Smooth muscle cell (in vitro differentiated cells): ENCODE data around the gene ALDH9A1. TPM values are rescaled to one million over a fixed set of nuclear protein-coding genes. Genes with fewer than 3 reads are reported as not detected.

Experiments used
- DNase-seq: peaks from one replicate; lab custom pipeline; 2025; ENCODE audit not compliant: unreplicated experiment; lab: John Stamatoyannopoulos, UW
- H2AFZ ChIP-seq: fragments of 200-600 bp; sonication (generic); 2 replicates; pipeline ENCODE4 v1.6.0; 2016; ENCODE audit warnings: antibody characterized with exemption, low read depth, mild to moderate bottlenecking
- H3F3A ChIP-seq: fragments of 200-600 bp; sonication (generic); 2 replicates; pipeline ENCODE4 v1.6.0; 2017; ENCODE audit warnings: antibody characterized with exemption, low read depth
- H3K27ac ChIP-seq: fragments of 200-600 bp; sonication (generic); 2 replicates; pipeline ENCODE4 v1.5.1; 2016; ENCODE audit warnings: low read depth, mild to moderate bottlenecking
- H3K27me3 ChIP-seq: fragments of 200-600 bp; sonication (generic); 2 replicates; pipeline ENCODE4 v1.6.1; 2016; ENCODE audit warnings: low read depth, mild to moderate bottlenecking
- H3K36me3 ChIP-seq: fragments of 200-600 bp; sonication (generic); 2 replicates; pipeline ENCODE4 v1.5.1; 2016; ENCODE audit warnings: low read depth
- H3K4me1 ChIP-seq: fragments of 200-600 bp; sonication (generic); 2 replicates; pipeline ENCODE4 v1.5.1; 2016; ENCODE audit warnings: low read depth
- H3K4me2 ChIP-seq: fragments of 200-600 bp; sonication (generic); 2 replicates; pipeline ENCODE4 v1.6.0; 2016; ENCODE audit warnings: mild to moderate bottlenecking
- H3K4me3 ChIP-seq: fragments of 200-600 bp; sonication (generic); 2 replicates; pipeline ENCODE4 v1.5.1; 2016; ENCODE audit warnings: mild to moderate bottlenecking
- H3K79me2 ChIP-seq: fragments of 200-600 bp; sonication (generic); 2 replicates; pipeline ENCODE4 v1.6.0; 2016; ENCODE audit warnings: low read depth, mild to moderate bottlenecking
- H3K9ac ChIP-seq: fragments of 200-600 bp; sonication (generic); 2 replicates; pipeline ENCODE4 v1.6.0; 2016; ENCODE audit warnings: low read depth
- H3K9me3 ChIP-seq: fragments of 200-600 bp; sonication (generic); replicated peaks from 2 replicates; pipeline ENCODE4 v1.5.1; 2016; ENCODE audit warnings: low read depth
- H4K20me1 ChIP-seq: fragments of 200-600 bp; sonication (generic); 2 replicates; pipeline ENCODE4 v1.6.0; 2016; ENCODE audit warnings: low read depth
- WGBS: methylation state at CpG from one replicate; pipeline ENCODE4 v1.1.7; 2016; ENCODE audit warnings: low lambda C conversion rate; 5-methylcytosine and 5-hydroxymethylcytosine counted together
- polyA plus RNA-seq: library from polyadenylated mRNA; unstranded; fragments of >200 nt; fragmentation: Nextera tagmentation; extraction: Ambion mirVana; gene quantifications from 2 replicates; pipeline ENCODE4 v1.2.1, GENCODE V29; 2016
- total RNA-seq: library from RNA; depleted of rRNA; stranded (reverse); fragments of >200 nt; gene quantifications from 2 replicates; pipeline ENCODE4 v1.2.3, GENCODE V29; 2014
- TF ChIP-seq, protein P1 (sequence below): fragments of 200-600 bp; sonication (generic); IDR thresholded peaks from 2 replicates; pipeline ENCODE4 v1.5.1; 2017; ENCODE audit warnings: borderline replicate concordance, mild to moderate bottlenecking, antibody characterized with exemption; ENCODE audit not compliant: insufficient read depth, poor library complexity, severe bottlenecking

Gene ALDH9A1
- total and polyA plus RNA-seq, 2 experiments from 2014 or later, result 31.5 to 76.8 TPM

DNA sequence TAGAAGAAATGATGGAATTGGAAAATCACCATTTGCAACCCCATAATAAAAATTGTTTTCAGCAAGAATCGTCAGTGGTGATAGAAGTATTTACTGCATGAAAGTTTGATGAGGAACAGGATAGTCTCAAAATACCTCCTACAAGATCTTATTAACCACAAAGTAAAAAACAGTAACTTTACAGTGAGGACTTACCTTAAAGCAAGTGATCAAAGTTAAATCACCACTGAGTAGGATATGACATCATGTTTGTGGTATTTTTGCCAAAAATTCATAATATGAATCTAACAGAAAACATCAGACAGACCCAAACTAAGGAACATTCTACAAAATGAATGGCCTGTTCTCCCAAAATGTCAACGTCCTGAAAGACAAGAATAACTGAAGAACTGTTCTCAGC is 19.9 kb downstream of the ALDH9A1 start:
- Histone ChIP-seq H3K4me2 (no peak overlapping the region), H2AFZ (no peak overlapping the region), H3K27me3 (no peaks in the 10 kb centered on the region), H3K79me2 (no peaks in the 10 kb centered on the region), H3K27ac (no peak overlapping the region), H3K4me1 (no peaks in the 10 kb centered on the region), H3K9ac (no peak overlapping the region), H3K36me3 (peaks cover 17% of the 10 kb centered on the region), H3F3A (no peaks in the 10 kb centered on the region), H4K20me1 (peaks cover 4% of the 10 kb centered on the region), H3K9me3 (no peaks in the 10 kb centered on the region), H3K4me3 (no peak overlapping the region)
- TF ChIP-seq, protein P1, sequence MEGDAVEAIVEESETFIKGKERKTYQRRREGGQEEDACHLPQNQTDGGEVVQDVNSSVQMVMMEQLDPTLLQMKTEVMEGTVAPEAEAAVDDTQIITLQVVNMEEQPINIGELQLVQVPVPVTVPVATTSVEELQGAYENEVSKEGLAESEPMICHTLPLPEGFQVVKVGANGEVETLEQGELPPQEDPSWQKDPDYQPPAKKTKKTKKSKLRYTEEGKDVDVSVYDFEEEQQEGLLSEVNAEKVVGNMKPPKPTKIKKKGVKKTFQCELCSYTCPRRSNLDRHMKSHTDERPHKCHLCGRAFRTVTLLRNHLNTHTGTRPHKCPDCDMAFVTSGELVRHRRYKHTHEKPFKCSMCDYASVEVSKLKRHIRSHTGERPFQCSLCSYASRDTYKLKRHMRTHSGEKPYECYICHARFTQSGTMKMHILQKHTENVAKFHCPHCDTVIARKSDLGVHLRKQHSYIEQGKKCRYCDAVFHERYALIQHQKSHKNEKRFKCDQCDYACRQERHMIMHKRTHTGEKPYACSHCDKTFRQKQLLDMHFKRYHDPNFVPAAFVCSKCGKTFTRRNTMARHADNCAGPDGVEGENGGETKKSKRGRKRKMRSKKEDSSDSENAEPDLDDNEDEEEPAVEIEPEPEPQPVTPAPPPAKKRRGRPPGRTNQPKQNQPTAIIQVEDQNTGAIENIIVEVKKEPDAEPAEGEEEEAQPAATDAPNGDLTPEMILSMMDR, result no peak
- DNase-seq, result no peak
- WGBS, result 54% methylated on average over 2 of the region's 2 CpGs

DNA sequence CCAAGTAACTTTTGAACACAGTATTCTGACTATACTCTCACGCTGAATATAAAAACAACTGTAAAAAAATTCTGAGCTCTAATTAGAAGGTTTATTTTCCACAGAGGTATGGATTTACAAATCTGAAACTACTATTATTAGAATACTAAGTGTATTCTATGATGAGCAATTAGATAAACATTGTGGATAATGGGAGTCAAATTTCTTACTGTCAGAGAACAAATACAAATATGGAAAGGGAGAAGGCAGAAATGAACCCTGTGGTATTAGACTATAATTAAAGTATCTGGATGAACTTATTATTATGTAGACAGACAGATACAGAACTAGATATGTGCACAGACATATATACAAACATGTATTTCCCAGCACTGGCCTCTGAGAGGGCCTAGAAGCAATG is 22.6 kb downstream of the ALDH9A1 start:
- Histone ChIP-seq H4K20me1 (peaks cover 4% of the 10 kb centered on the region), H3K27me3 (no peaks in the 10 kb centered on the region), H2AFZ (no peak overlapping the region), H3K4me2 (no peak overlapping the region), H3K9ac (no peak overlapping the region), H3K79me2 (no peaks in the 10 kb centered on the region), H3K27ac (no peak overlapping the region), H3K4me1 (no peaks in the 10 kb centered on the region), H3K4me3 (no peak overlapping the region), H3K36me3 (peaks cover 8% of the 10 kb centered on the region), H3K9me3 (no peaks in the 10 kb centered on the region), H3F3A (no peaks in the 10 kb centered on the region)
- DNase-seq, result no peak
- WGBS, result 100% methylated on average over 1 of the region's 1 CpG
- TF ChIP-seq, protein P1, result no peak

DNA sequence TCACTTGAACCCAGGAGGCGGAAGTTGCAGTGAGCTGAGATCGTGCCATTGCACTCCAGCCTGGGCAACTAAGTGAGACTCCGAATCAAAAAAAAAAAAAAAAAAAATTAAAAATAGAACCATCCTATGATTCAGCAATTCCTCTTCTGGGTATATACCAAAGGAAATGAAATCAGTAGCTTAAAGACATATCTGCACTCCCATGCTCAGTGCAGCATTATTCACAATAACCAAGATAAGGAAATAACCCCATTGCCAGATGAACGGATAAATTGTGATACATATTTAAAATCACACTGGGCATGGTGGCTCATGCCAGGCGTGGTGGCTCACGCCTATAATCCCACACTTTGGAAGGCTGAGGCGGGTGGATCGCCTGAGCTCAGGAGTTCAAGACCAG is 23.8 kb downstream of the ALDH9A1 start:
- Histone ChIP-seq H3K36me3 (peaks cover 8% of the 10 kb centered on the region), H3K4me2 (no peak overlapping the region), H3K9me3 (no peaks in the 10 kb centered on the region), H4K20me1 (peaks cover 4% of the 10 kb centered on the region), H3K4me3 (no peak overlapping the region), H3K27me3 (no peaks in the 10 kb centered on the region), H3K9ac (no peak overlapping the region), H3F3A (no peaks in the 10 kb centered on the region), H3K79me2 (no peaks in the 10 kb centered on the region), H3K4me1 (no peaks in the 10 kb centered on the region), H3K27ac (no peak overlapping the region), H2AFZ (no peak overlapping the region)
- TF ChIP-seq, protein P1, result no peak
- no peak for DNase-seq
- 94% methylated on average over 8 of the region's 8 CpGs for WGBS

DNA sequence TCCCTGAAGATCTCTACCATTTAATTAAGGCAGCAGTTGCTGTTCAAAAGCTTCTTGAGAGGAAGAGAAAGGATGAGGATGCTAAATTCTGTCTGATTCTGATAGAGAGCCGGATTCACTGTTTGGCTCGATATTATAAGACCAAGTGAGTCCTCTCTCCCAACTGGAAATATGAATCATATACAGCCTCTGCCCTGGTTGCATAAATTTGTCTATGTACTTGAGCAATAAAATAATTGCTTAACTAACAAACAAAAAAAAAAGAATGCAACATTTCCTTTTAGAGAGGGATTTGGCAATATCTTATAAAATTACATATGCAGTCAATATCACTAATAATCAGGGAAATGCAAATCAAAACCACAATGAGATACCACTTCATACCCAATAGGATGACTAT is 26.8 kb downstream of the ALDH9A1 start:
- peaks cover 4% of the 10 kb centered on the region for H4K20me1 ChIP-seq
- no peaks in the 10 kb centered on the region for H3K79me2 ChIP-seq
- H3F3A ChIP-seq, result no peaks in the 10 kb centered on the region
- no peaks in the 10 kb centered on the region for H3K4me1 ChIP-seq
- peaks cover 7% of the 10 kb centered on the region for H3K36me3 ChIP-seq
- no peak overlapping the region for H2AFZ ChIP-seq
- H3K27ac ChIP-seq, result no peak overlapping the region
- no peak overlapping the region for H3K4me3 ChIP-seq
- H3K4me2 ChIP-seq, result no peak overlapping the region
- 100% methylated on average over 2 of the region's 2 CpGs for WGBS
- no peaks in the 10 kb centered on the region for H3K27me3 ChIP-seq
- no peak for DNase-seq
- H3K9me3 ChIP-seq, result no peaks in the 10 kb centered on the region
- H3K9ac ChIP-seq, result no peak overlapping the region
- TF ChIP-seq, protein P1, result no peak
